C4-2B (cell line): ENCODE results near the gene SLC22A2.

Experiments used
- ZFX ChIP-seq: fragments of 450-650 bp; IDR thresholded peaks from 2 replicates; pipeline ENCODE4 v1.6.1; 2017
- TF ChIP-seq, protein P1 (sequence below): fragments of 450-650 bp; conservative IDR thresholded peaks from 2 replicates; pipeline ENCODE4 v1.5.1; 2017; ENCODE audit warnings: mild to moderate bottlenecking

DNA sequence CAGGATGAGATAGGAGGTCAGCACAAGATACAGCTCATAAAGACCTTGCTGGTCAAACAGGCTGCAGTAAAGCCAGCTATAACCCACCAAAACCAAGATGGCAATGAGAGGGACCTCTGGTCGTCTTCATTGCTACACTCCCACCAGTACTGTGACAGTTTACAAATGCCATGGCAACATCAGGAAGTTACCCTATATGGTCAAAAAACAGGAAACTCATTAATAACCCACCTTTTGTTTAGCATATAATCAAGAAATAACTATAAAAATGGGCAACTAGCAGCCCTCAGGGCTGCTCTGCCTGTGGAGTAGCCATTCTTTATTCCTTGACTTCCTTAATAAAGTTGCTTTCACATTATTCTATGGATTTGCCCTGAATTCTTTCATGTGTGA is 30.9 kb downstream of the SLC22A2 start:
- TF ChIP-seq, protein P1, sequence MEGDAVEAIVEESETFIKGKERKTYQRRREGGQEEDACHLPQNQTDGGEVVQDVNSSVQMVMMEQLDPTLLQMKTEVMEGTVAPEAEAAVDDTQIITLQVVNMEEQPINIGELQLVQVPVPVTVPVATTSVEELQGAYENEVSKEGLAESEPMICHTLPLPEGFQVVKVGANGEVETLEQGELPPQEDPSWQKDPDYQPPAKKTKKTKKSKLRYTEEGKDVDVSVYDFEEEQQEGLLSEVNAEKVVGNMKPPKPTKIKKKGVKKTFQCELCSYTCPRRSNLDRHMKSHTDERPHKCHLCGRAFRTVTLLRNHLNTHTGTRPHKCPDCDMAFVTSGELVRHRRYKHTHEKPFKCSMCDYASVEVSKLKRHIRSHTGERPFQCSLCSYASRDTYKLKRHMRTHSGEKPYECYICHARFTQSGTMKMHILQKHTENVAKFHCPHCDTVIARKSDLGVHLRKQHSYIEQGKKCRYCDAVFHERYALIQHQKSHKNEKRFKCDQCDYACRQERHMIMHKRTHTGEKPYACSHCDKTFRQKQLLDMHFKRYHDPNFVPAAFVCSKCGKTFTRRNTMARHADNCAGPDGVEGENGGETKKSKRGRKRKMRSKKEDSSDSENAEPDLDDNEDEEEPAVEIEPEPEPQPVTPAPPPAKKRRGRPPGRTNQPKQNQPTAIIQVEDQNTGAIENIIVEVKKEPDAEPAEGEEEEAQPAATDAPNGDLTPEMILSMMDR: no peak
- TF ChIP-seq ZFX: no peak
